GM12878 (cell line): ENCODE measurements around the gene TAGLN3. TPM values are rescaled to one million over a fixed set of nuclear protein-coding genes. Genes with fewer than 3 reads are reported as not detected.

ENCODE experiments used
- ATAC-seq: fragments of 200-7000 bp; cut with Tn5 transposase; 3 replicates; pipeline ENCODE4 v1.9.1; 2020; ENCODE audit warnings: mild to moderate bottlenecking, moderate library complexity
- BruUV-seq: library from RNA; stranded (reverse); fragments of 400-500 nt; replicated peaks from 2 replicates; lab custom pipeline; 2021; lab: Mats Ljungman, UMichigan
- CTCF ChIA-PET: fragments of 300-600 bp; sonication (Branson Sonifier 250); formaldehyde crosslinking; extraction: SDS; loops from one replicate; lab custom pipeline; 2021; ENCODE audit warnings: inconsistent platforms; lab: Yijun Ruan, JAX
- POLR2A ChIA-PET: fragments of 350-600 bp; formaldehyde crosslinking; extraction: SDS; loops from one replicate; lab custom pipeline; 2021; ENCODE audit warnings: inconsistent platforms; lab: Charles Lee
- RAD21 ChIA-PET: fragments of 300-600 bp; sonication (Branson Sonifier 250); formaldehyde crosslinking; loops from one replicate; lab custom pipeline; 2023; ENCODE audit warnings: antibody characterized with exemption; ENCODE audit not compliant: unreplicated experiment; lab: Charles Lee
- SMC1A ChIA-PET: fragments of 300-600 bp; sonication (Branson Sonifier 250); formaldehyde crosslinking; loops from one replicate; lab custom pipeline; 2023; ENCODE audit not compliant: unreplicated experiment, uncharacterized antibody; lab: Charles Lee
- DNase-seq: peaks from one replicate; pipeline ENCODE4 v3.0.0-alpha.2; 2011; ENCODE audit warnings: low read depth, low spot score
- FAIRE-seq: peaks from 3 replicates; lab custom pipeline; 2011; peaks lifted over from hg19 to GRCh38; lab: Jason Lieb, UNC
- H2AFZ ChIP-seq: 2 replicates; pipeline ENCODE4 v1.6.0; 2011; ENCODE audit warnings: low read depth, low read length, control low read depth; ENCODE audit not compliant: control insufficient read depth
- H3K27ac ChIP-seq: 2 replicates; pipeline ENCODE4 v1.5.1; 2011; ENCODE audit warnings: control low read depth; ENCODE audit not compliant: control insufficient read depth, insufficient read depth
- H3K27me3 ChIP-seq, 2 experiments: replicated peaks in 1 of 2; 2 replicates each; pipeline versions ENCODE4 v1.6.0 to v1.6.1; 2011; ENCODE audit warnings: low read length in 1 of 2; ENCODE audit not compliant: control insufficient read depth in 2 of 2, insufficient read depth in 2 of 2
- H3K36me3 ChIP-seq, 2 experiments: 2 replicates each; pipeline ENCODE4 v1.5.1; 2011; ENCODE audit warnings: low read length in 1 of 2; ENCODE audit not compliant: control insufficient read depth in 2 of 2, insufficient read depth in 2 of 2
- H3K4me1 ChIP-seq: 2 replicates; pipeline ENCODE4 v1.6.1; 2011; ENCODE audit warnings: mild to moderate bottlenecking, low read length, moderate library complexity, mixed read lengths; ENCODE audit not compliant: control insufficient read depth, insufficient read depth
- H3K4me2 ChIP-seq: 2 replicates; pipeline ENCODE4 v1.6.0; 2011; ENCODE audit warnings: control low read depth; ENCODE audit not compliant: control insufficient read depth, insufficient read depth
- H3K4me3 ChIP-seq: fragments of 200-600 bp; sonication (generic); 2 replicates; pipeline ENCODE4 v1.5.1; 2016
- H3K79me2 ChIP-seq: 2 replicates; pipeline ENCODE4 v1.6.0; 2011; ENCODE audit warnings: low read length; ENCODE audit not compliant: control insufficient read depth, insufficient read depth
- H3K9ac ChIP-seq: 2 replicates; pipeline ENCODE4 v1.8.0; 2011; ENCODE audit warnings: low read length, control low read depth, mixed read lengths; ENCODE audit not compliant: control insufficient read depth, insufficient read depth
- H3K9me3 ChIP-seq: replicated peaks from 3 replicates; pipeline ENCODE4 v1.5.1; 2011; ENCODE audit warnings: mild to moderate bottlenecking, low read length; ENCODE audit not compliant: control insufficient read depth, insufficient read depth
- H4K20me1 ChIP-seq: 2 replicates; pipeline ENCODE4 v1.6.0; 2011; ENCODE audit not compliant: control insufficient read depth, insufficient read depth
- ATF7 ChIP-seq: fragments of 450-650 bp; IDR thresholded peaks from 2 replicates; pipeline ENCODE4 v1.6.1; 2016; ENCODE audit warnings: low read depth, mild to moderate bottlenecking
- EED ChIP-seq: sonication (generic); IDR thresholded peaks from 2 replicates; pipeline ENCODE4 v1.6.1; 2016; ENCODE audit warnings: antibody characterized with exemption, low read depth
- EP300 ChIP-seq, 2 experiments: fragments of 150-350 bp in 1 of 2; IDR thresholded peaks; 2 replicates each; pipeline ENCODE4 v1.6.1; 2011 to 2012; ENCODE audit warnings: low read depth in 2 of 2, low read length in 2 of 2, borderline replicate concordance in 1 of 2, improper control_type of control experiment in 1 of 2, inconsistent platforms in 1 of 2; ENCODE audit not compliant: control insufficient read depth in 1 of 2
- HDAC6 ChIP-seq: fragments of 200-600 bp; sonication (generic); IDR thresholded peaks from one replicate; pipeline ENCODE4 v1.8.0; 2017; ENCODE audit warnings: antibody characterized with exemption; ENCODE audit not compliant: unreplicated experiment
- IKZF2 ChIP-seq, 2 experiments: fragments of 450-650 bp; IDR thresholded peaks; 2 replicates each; pipeline ENCODE4 v1.6.1; 2017; ENCODE audit warnings: mild to moderate bottlenecking in 2 of 2, moderate library complexity in 2 of 2
- JUNB ChIP-seq: IDR thresholded peaks from 2 replicates; pipeline ENCODE4 v1.6.1; 2016; ENCODE audit warnings: antibody characterized with exemption, mild to moderate bottlenecking
- SPI1 ChIP-seq: IDR thresholded peaks from 2 replicates; pipeline ENCODE4 v1.6.1; 2011; ENCODE audit warnings: low read depth, mild to moderate bottlenecking, low read length, moderate library complexity, borderline replicate concordance; ENCODE audit not compliant: insufficient read depth
- SREBF2 ChIP-seq: IDR thresholded peaks from 2 replicates; pipeline ENCODE4 v1.6.1; 2012; ENCODE audit warnings: mild to moderate bottlenecking, low read length
- TAF1 ChIP-seq: IDR thresholded peaks from 2 replicates; pipeline ENCODE4 v1.6.1; 2011; ENCODE audit warnings: mild to moderate bottlenecking, low read depth, low read length, borderline replicate concordance
- WGBS: methylation state at CpG from one replicate; pipeline ENCODE4 v1.1.6; 2016; ENCODE audit warnings: low lambda C conversion rate; ENCODE audit not compliant: insufficient replicate concordance, insufficient coverage; ENCODE audit errors: missing lambda C conversion rate; 5-methylcytosine and 5-hydroxymethylcytosine counted together
- in situ Hi-C: fragments of 300-500 bp; cut with MboI; formaldehyde crosslinking; loops from 9 replicates; pipeline ENCODE4 v1.14.3; 2018; ENCODE audit warnings: mixed read lengths
- intact Hi-C: fragments of 100-400 bp; cut with micrococcal nuclease; formaldehyde crosslinking; loops from one replicate; pipeline ENCODE4 v1.14.2; 2022; ENCODE audit not compliant: unreplicated experiment
- polyA plus RNA-seq, 11 experiments: library from polyadenylated mRNA; depleted of rRNA in 4 of 11; unstranded in 6 of 11; stranded (reverse) in 5 of 11; fragments of >200 nt; fragmentation: Nextera tagmentation in 4 of 11; fragmentation: Illumina TruSeq in 1 of 11; extraction: Ambion mirVana in 4 of 11; extraction: Trizol in 1 of 11; gene quantifications; 1 replicate in 1 of 11; 2 replicates in 10 of 11; pipeline versions ENCODE4 v1.2.1 to v1.2.3, GENCODE V29; 2011 to 2016; ENCODE audit warnings: inconsistent platforms in 2 of 11, missing spikeins in 2 of 11, low read depth in 1 of 11
- total RNA-seq, 4 experiments: library from RNA; depleted of rRNA in 3 of 4; stranded (reverse); fragments of >200 nt in 3 of 4; fragmentation: Illumina TruSeq in 1 of 4; extraction: Trizol in 1 of 4; gene quantifications; 2 replicates each; pipeline versions ENCODE4 v1.2.1 to v1.2.3, GENCODE V29; 2013 to 2021
- TF ChIP-seq, protein P1 (sequence below): fragments of 450-650 bp; IDR thresholded peaks from 2 replicates; pipeline ENCODE4 v1.6.1; 2017; ENCODE audit warnings: antibody characterized with exemption, mild to moderate bottlenecking, moderate library complexity
- TF ChIP-seq, protein P2 (sequence below): IDR thresholded peaks from 2 replicates; pipeline ENCODE4 v1.6.1; 2012; ENCODE audit warnings: low read depth, low read length, improper control_type of control experiment
- TF ChIP-seq, protein P3 (sequence below): IDR thresholded peaks from 2 replicates; pipeline ENCODE4 v1.6.1; 2012; ENCODE audit warnings: mild to moderate bottlenecking, low read depth, low read length
- TF ChIP-seq, protein P4 (sequence below): fragments of 450-650 bp; IDR thresholded peaks from 2 replicates; pipeline ENCODE4 v1.6.1; 2016; ENCODE audit warnings: mild to moderate bottlenecking

The TAGLN3 gene
- total and polyA plus RNA-seq, 10 of the 15 experiments (the other 5 are each of a cell fraction or from before 2014, with no cell fraction given), result 0.06 to 0.53 (median 0.12) TPM; not detected in 3

DNA sequence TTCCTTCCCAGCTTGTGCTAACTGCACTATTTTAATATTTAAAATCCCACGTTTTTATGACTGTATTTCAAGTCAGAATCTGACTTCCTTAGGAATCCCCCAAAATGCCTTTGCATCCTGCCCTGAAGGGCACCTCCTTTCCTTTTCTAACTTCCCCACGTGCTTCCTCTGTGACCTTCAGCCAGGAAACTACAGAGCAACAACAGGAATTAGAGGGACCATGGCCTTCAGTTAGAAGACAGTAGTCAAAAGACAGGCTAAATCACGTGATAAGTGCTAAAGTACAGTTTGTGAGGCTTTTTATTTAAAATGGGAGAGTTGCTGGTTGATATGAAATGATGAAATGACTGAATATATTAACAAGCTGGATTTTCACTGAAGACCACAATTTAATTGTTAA lies 31.7 kb upstream of the TAGLN3 start:
- Histone ChIP-seq H3K4me1 (no peaks in the 10 kb centered on the region), H3K79me2 (no peaks in the 10 kb centered on the region), H3K4me3 (no peak overlapping the region), H3K9me3 (no peaks in the 10 kb centered on the region), H4K20me1 (no peaks in the 10 kb centered on the region), H3K27me3 (no peaks in the 10 kb centered on the region), H2AFZ (no peak overlapping the region), H3K4me2 (no peak overlapping the region), H3K36me3 (no peaks in the 10 kb centered on the region), H3K9ac (no peak overlapping the region), H3K27ac (no peak overlapping the region)
- 2% methylated on average over 3 of the region's 3 CpGs for WGBS
- DNase-seq, result no peak
- POLR2A ChIA-PET, result interaction anchor here (0.6 to 1.4 kb wide), 3 partner anchors 72 to 274 kb away, joined by 3 to 4 read pairs (median 3); no protein-coding TSS in a partner anchor
- FAIRE-seq, result no peak
- intact Hi-C loops (loop anchor here (1.0 to 2.0 kb wide), 5 partner anchors 72 to 390 kb away; no protein-coding TSS in a partner anchor), in situ Hi-C loops (no loop called here)
- TF ChIP-seq, protein P1, sequence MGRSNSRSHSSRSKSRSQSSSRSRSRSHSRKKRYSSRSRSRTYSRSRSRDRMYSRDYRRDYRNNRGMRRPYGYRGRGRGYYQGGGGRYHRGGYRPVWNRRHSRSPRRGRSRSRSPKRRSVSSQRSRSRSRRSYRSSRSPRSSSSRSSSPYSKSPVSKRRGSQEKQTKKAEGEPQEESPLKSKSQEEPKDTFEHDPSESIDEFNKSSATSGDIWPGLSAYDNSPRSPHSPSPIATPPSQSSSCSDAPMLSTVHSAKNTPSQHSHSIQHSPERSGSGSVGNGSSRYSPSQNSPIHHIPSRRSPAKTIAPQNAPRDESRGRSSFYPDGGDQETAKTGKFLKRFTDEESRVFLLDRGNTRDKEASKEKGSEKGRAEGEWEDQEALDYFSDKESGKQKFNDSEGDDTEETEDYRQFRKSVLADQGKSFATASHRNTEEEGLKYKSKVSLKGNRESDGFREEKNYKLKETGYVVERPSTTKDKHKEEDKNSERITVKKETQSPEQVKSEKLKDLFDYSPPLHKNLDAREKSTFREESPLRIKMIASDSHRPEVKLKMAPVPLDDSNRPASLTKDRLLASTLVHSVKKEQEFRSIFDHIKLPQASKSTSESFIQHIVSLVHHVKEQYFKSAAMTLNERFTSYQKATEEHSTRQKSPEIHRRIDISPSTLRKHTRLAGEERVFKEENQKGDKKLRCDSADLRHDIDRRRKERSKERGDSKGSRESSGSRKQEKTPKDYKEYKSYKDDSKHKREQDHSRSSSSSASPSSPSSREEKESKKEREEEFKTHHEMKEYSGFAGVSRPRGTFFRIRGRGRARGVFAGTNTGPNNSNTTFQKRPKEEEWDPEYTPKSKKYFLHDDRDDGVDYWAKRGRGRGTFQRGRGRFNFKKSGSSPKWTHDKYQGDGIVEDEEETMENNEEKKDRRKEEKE, result no peak
- TF ChIP-seq SREBF2 (no peak), EED (no peak), ATF7 (no peak), HDAC6 (no peak), IKZF2 (IDR thresholded peaks at IDR 0.05) (no peak), JUNB (no peak), EP300 (IDR thresholded peaks at IDR 0.05; ENCODE audit: borderline replicate concordance in 1 of 2, control insufficient read depth in 1 of 2, low read depth in 2 of 2, low read length in 2 of 2) (no peak), SPI1 (no peak), TAF1 (no peak)
- TF ChIP-seq, protein P2, sequence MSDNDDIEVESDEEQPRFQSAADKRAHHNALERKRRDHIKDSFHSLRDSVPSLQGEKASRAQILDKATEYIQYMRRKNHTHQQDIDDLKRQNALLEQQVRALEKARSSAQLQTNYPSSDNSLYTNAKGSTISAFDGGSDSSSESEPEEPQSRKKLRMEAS, result no peak
- TF ChIP-seq, protein P3, sequence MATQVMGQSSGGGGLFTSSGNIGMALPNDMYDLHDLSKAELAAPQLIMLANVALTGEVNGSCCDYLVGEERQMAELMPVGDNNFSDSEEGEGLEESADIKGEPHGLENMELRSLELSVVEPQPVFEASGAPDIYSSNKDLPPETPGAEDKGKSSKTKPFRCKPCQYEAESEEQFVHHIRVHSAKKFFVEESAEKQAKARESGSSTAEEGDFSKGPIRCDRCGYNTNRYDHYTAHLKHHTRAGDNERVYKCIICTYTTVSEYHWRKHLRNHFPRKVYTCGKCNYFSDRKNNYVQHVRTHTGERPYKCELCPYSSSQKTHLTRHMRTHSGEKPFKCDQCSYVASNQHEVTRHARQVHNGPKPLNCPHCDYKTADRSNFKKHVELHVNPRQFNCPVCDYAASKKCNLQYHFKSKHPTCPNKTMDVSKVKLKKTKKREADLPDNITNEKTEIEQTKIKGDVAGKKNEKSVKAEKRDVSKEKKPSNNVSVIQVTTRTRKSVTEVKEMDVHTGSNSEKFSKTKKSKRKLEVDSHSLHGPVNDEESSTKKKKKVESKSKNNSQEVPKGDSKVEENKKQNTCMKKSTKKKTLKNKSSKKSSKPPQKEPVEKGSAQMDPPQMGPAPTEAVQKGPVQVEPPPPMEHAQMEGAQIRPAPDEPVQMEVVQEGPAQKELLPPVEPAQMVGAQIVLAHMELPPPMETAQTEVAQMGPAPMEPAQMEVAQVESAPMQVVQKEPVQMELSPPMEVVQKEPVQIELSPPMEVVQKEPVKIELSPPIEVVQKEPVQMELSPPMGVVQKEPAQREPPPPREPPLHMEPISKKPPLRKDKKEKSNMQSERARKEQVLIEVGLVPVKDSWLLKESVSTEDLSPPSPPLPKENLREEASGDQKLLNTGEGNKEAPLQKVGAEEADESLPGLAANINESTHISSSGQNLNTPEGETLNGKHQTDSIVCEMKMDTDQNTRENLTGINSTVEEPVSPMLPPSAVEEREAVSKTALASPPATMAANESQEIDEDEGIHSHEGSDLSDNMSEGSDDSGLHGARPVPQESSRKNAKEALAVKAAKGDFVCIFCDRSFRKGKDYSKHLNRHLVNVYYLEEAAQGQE, result no peak
- TF ChIP-seq, protein P4, sequence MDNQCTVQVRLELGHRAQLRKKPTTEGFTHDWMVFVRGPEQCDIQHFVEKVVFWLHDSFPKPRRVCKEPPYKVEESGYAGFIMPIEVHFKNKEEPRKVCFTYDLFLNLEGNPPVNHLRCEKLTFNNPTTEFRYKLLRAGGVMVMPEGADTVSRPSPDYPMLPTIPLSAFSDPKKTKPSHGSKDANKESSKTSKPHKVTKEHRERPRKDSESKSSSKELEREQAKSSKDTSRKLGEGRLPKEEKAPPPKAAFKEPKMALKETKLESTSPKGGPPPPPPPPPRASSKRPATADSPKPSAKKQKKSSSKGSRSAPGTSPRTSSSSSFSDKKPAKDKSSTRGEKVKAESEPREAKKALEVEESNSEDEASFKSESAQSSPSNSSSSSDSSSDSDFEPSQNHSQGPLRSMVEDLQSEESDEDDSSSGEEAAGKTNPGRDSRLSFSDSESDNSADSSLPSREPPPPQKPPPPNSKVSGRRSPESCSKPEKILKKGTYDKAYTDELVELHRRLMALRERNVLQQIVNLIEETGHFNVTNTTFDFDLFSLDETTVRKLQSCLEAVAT, result no peak
- CTCF ChIA-PET, result interaction anchor here (1.0 to 9.8 kb wide), 37 partner anchors 10 to 389 kb away, joined by 3 to 380 read pairs (median 8); partner anchors contain the start of gene ABHD10
- ATAC-seq, result no peak
- no TSS peak for BruUV-seq
- SMC1A ChIA-PET, result interaction anchor here (0.6 to 23.3 kb wide), 30 partner anchors 11 to 389 kb away, joined by 3 to 424 read pairs (median 6); partner anchors contain the start of genes ABHD10 and PHLDB2
- RAD21 ChIA-PET, result interaction anchor here (1.0 to 10.6 kb wide), 22 partner anchors 9 to 389 kb away, joined by 3 to 177 read pairs (median 6); partner anchors contain the start of genes ABHD10 and PHLDB2
